Measurements from ENCODE around the gene ERH.

GRCh38 chr14:69395929-69396328 is 2.2 kb downstream of the ERH start:
- TF ChIP-seq, protein P1, sequence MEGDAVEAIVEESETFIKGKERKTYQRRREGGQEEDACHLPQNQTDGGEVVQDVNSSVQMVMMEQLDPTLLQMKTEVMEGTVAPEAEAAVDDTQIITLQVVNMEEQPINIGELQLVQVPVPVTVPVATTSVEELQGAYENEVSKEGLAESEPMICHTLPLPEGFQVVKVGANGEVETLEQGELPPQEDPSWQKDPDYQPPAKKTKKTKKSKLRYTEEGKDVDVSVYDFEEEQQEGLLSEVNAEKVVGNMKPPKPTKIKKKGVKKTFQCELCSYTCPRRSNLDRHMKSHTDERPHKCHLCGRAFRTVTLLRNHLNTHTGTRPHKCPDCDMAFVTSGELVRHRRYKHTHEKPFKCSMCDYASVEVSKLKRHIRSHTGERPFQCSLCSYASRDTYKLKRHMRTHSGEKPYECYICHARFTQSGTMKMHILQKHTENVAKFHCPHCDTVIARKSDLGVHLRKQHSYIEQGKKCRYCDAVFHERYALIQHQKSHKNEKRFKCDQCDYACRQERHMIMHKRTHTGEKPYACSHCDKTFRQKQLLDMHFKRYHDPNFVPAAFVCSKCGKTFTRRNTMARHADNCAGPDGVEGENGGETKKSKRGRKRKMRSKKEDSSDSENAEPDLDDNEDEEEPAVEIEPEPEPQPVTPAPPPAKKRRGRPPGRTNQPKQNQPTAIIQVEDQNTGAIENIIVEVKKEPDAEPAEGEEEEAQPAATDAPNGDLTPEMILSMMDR (IDR thresholded peaks at IDR 0.05): no peak
- no peak for TF ChIP-seq EZH2phosphoT487 (IDR thresholded peaks at IDR 0.05)
